ENCODE data around the gene BMPR1B.
"Not testable (repeated sequence)": the region's sequence is repeated elsewhere in the genome, so short reads cannot be mapped to it uniquely, and the experiment has no call there.

BMPR1B gene

DNA sequence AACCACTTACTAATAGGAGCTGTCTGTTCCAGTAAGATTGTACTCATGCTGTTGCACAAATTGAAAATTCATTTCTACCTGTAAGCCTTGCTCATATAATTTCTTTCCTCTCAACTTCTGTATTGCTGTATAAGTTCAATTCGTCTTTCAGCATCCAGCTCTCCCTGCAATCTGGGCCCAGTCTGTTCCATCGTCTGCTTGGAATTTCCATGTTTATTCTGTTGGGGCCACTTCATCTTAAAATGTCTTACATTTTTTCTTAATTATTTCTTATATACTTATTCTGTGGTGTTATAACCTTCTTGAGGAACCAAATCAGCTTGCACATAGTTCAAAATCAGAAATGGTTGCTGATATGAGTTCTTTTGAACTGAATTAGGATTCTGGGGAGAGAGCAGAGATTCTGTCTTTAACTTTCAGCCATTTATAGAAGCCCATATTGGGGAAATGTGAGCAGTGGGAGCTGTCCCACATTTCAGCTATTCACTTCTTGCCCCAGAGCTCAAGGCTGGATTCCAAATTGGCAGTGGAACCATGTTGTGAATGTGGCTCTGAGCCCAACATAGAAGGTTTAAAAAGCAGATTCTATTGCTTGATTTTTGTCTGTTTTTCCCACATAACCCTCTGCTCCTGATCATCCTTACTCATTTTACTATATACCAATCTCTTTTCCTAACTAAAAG is 291.9 kb downstream of the BMPR1B start:
- DNase-seq: no peak

- no peak for DNase-seq
Measured at GRCh38 chr4:95050980-95051701, 293.4 kb downstream of the BMPR1B start.

GRCh38 chr4:95051702-95052020 is 293.9 kb downstream of the BMPR1B start:
- no peak for DNase-seq

DNA sequence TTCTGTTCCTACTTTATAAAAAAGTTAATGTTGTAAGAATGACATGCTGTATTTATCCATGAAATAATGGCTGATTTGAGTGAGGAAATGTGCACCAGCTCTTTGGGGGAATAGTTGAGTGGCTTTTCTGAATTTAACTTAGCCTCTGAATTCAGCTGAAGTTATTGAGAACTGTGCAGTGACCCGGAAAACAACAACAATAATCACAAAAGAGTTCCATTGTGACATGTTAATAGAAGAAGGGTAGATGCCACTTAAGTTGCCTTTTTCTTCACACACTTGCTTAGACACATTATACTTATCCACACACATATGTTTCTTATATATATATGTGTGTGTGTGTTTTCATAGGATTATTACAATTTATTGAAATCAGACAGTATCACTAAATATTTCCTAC is 301.2 kb downstream of the BMPR1B start:
- DNase-seq: no peak

- DNase-seq: no peak
Measured at GRCh38 chr4:95059663-95060062, 301.9 kb downstream of the BMPR1B start.

GRCh38 chr4:95061220-95061619 is 303.5 kb downstream of the BMPR1B start:
- no peak for DNase-seq

- DNase-seq: not testable (repeated sequence)
Measured at GRCh38 chr4:95061801-95062200, 304.0 kb downstream of the BMPR1B start.

DNA sequence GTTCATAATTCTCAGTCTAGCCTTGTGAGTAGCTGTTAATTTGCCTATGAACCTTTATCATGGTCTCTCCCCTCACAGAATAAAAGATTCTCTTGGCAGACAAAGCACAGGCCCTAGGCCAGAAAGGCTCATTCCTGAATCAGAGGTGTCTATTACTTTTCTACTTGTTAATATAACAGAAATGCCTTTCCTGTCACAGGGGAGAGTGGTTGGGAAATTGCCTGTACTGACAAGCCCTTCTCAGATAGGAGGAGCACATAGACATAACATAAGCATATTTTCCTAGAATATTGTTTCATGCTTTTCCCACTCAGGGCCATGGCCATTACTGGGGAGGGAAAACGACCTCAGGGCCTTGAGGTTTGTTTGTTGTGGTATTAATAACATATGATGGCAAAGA is 308.3 kb downstream of the BMPR1B start:
- DNase-seq: no peak

DNA sequence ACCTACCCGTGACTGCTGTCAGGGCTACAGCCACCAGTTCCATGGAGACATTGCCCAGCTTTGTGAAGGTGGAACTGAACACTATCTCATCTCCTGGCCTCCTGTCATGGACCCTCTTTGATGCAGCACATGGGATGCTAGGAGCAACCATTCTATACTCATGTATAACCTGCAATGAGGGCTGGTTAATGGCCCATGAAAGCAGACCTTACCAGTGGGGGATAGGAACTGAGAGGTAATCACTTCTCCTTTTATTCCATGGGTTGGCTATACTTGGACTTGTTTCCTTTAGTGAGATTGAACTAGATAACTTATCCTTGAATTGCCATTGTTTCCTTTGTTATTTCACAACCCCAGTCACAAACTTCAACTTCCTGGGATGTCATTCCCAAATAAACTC is 310.6 kb downstream of the BMPR1B start:
- no peak for DNase-seq

GRCh38 chr4:95068818-95069478 is 311.2 kb downstream of the BMPR1B start:
- DNase-seq: no peak

GRCh38 chr4:95071851-95072250 is 314.1 kb downstream of the BMPR1B start:
- DNase-seq: no peak

GRCh38 chr4:95073646-95074045 is 315.9 kb downstream of the BMPR1B start:
- no peak for DNase-seq

DNA sequence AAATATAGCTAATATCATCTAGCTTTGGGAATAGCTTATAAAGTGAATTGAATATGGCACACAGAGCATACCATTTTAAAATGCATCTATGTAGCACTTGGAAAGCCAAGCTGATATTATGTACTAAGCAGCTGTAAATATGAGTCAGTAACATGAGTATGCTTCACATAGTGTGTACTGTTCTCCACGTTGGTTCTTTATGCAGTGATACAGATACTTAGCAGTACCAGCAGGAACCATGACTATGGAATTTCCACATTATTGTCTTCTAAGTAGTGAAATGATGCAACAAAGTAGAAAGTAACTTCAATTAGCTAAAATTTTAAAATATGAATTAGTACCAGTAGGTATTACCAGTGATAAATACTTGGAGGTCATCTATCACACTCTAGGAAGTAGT is 320.1 kb downstream of the BMPR1B start:
- DNase-seq: no peak

GRCh38 chr4:95080969-95081368 is 323.2 kb downstream of the BMPR1B start:
- DNase-seq: no peak

DNA sequence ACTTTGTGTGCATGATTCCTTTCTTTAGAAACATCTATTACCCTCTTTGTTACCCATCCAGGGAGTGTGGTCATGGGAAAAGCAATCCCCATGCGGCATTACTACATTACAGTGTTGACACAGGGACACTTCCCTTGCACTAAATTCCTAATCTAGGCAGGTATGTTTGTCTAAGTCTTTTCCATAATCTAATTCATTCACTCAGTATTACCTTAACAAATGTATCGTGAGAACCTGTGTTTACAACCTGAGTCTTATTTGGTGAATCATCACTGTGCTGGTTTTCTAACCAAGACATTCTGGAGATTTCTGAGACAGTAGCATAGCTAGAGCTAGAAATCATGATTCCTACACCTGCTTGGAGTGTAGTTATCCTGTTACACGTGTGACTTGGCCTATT is 326.8 kb downstream of the BMPR1B start:
- DNase-seq: no peak

- DNase-seq: no peak
Measured at GRCh38 chr4:95085124-95085833, 327.5 kb downstream of the BMPR1B start.

- DNase-seq: no peak
Measured at GRCh38 chr4:95086551-95086950, 328.8 kb downstream of the BMPR1B start.

- peak; percentile 20 for DNase-seq
Measured at GRCh38 chr4:95087657-95088455, 330.1 kb downstream of the BMPR1B start.

GRCh38 chr4:95091272-95091671 is 333.5 kb downstream of the BMPR1B start:
- DNase-seq: no peak

DNA sequence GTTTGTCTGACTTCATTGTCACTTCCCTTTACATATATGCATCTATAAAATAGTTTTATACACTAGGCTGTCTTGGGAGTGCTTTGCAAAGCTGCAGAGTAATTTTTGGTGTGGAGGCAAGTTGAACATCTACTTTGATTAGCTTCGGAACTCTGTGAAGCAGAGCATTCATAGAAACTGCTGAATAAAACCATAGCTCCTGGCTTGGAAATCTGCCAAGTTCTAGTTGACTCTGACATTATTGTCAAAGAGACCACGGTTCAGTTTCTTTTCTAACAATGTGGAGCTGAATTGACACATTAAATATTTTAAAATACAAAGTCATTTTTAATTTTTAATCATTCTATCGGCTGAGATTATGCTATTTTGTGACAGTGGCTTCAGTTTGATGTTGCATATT is 335.0 kb downstream of the BMPR1B start:
- DNase-seq: peak; percentile 11

GRCh38 chr4:95093460-95093859 is 335.7 kb downstream of the BMPR1B start:
- DNase-seq: no peak

Data from hematopoietic multipotent progenitor cell treated with erythropoietin and hydrocortisone succinate and interleukin-3 and kit ligand, for 8 days (in vitro differentiated cells).